HepG2 (cell line): Measurements from ENCODE around the gene MARCO. TPM values are rescaled to one million over a fixed set of nuclear protein-coding genes. Genes with fewer than 3 reads are reported as not detected.

Experiments
- ATAC-seq: fragments of 200-7000 bp; cut with Tn5 transposase; 3 replicates; pipeline ENCODE4 v1.9.1; 2020; ENCODE audit warnings: mild to moderate bottlenecking, moderate library complexity
- BruUV-seq: library from RNA; stranded (reverse); fragments of 400-500 nt; replicated peaks from 2 replicates; lab custom pipeline; 2021; lab: Mats Ljungman, UMichigan
- CTCF ChIA-PET: fragments of 300-600 bp; formaldehyde crosslinking; extraction: SDS; loops from one replicate; lab custom pipeline; 2021; ENCODE audit warnings: low total read pairs, inconsistent platforms, low intra/inter-chr PET ratio; lab: Yijun Ruan, JAX
- POLR2A ChIA-PET: fragments of 350-600 bp; sonication (Branson Sonifier 250); formaldehyde crosslinking; loops from one replicate; lab custom pipeline; 2020; ENCODE audit warnings: antibody characterized with exemption, inconsistent platforms; lab: Yijun Ruan, JAX
- DNase-seq: peaks from one replicate; pipeline ENCODE4 v3.0.0-alpha.2; 2015; ENCODE audit warnings: low spot score
- FAIRE-seq: peaks from 3 replicates; lab custom pipeline; 2011; peaks lifted over from hg19 to GRCh38; lab: Jason Lieb, UNC
- H2AFZ ChIP-seq: one replicate; pipeline ENCODE4 v1.6.1; 2011; ENCODE audit warnings: low read length, inconsistent platforms
- H3K27ac ChIP-seq: fragments of 300-600 bp; 3 replicates; pipeline ENCODE4 v1.8.0; 2011; ENCODE audit warnings: mixed run types, mild to moderate bottlenecking, mixed read lengths, low read length, inconsistent platforms; ENCODE audit not compliant: insufficient read depth; ENCODE audit errors: extremely low read length
- H3K27me3 ChIP-seq, 2 experiments: fragments of 200-600 bp in 1 of 2; 2 replicates in 1 of 2; 3 replicates in 1 of 2; pipeline versions ENCODE4 v1.6.0 to v1.8.0; 2011; ENCODE audit warnings: low read length in 2 of 2, mild to moderate bottlenecking in 2 of 2, moderate library complexity in 2 of 2, inconsistent platforms in 1 of 2; ENCODE audit not compliant: insufficient read depth in 2 of 2, control insufficient read depth in 1 of 2
- H3K36me3 ChIP-seq, 2 experiments: fragments of 200-600 bp in 1 of 2; replicated peaks in 1 of 2; 2 replicates in 1 of 2; 3 replicates in 1 of 2; pipeline versions ENCODE4 v1.5.1 to v1.8.0; 2011; ENCODE audit warnings: low read length in 2 of 2, inconsistent platforms in 1 of 2; ENCODE audit not compliant: insufficient read depth in 2 of 2, control insufficient read depth in 1 of 2
- H3K4me1 ChIP-seq: 2 replicates; pipeline ENCODE4 v1.5.1; 2012; ENCODE audit warnings: low read length, inconsistent platforms; ENCODE audit not compliant: insufficient read depth
- H3K4me2 ChIP-seq: 2 replicates; pipeline ENCODE4 v1.6.0; 2011; ENCODE audit warnings: low read depth, low read length, inconsistent platforms
- H3K4me3 ChIP-seq, 3 experiments: fragments of 200-600 bp in 1 of 3; sonication (generic), shearing (Covaris generic) in 1 of 3; replicated peaks in 1 of 3; 2 replicates each; pipeline ENCODE4 v1.5.1; 2011 to 2016; ENCODE audit warnings: low read length in 3 of 3, inconsistent platforms in 2 of 3, low read depth in 2 of 3, mild to moderate bottlenecking in 2 of 3, control low read depth in 1 of 3, mixed read lengths in 1 of 3; ENCODE audit not compliant: insufficient read depth in 1 of 3
- H3K79me2 ChIP-seq: one replicate; pipeline ENCODE4 v1.6.1; 2011; ENCODE audit warnings: low read length, inconsistent platforms; ENCODE audit not compliant: insufficient read depth
- H3K9ac ChIP-seq: 2 replicates; pipeline ENCODE4 v1.6.0; 2011; ENCODE audit warnings: mild to moderate bottlenecking, low read depth, low read length, inconsistent platforms; ENCODE audit not compliant: insufficient read depth
- H3K9me3 ChIP-seq: 2 replicates; pipeline ENCODE4 v1.5.1; 2012; ENCODE audit warnings: mild to moderate bottlenecking, low read length
- H4K20me1 ChIP-seq: 2 replicates; pipeline ENCODE4 v1.6.0; 2011; ENCODE audit warnings: inconsistent platforms, mild to moderate bottlenecking, low read length, moderate library complexity; ENCODE audit not compliant: insufficient read depth
- ADNP ChIP-seq: sonication (generic); formaldehyde crosslinking; IDR thresholded peaks from 2 replicates; pipeline ENCODE4 v1.4.0; 2020; ENCODE audit warnings: missing genetic modification reagents
- CBX5 ChIP-seq: sonication (generic); formaldehyde crosslinking; IDR thresholded peaks from 2 replicates; pipeline ENCODE4 v1.4.0; 2020; ENCODE audit warnings: missing genetic modification reagents, borderline replicate concordance
- FOSL2 ChIP-seq: sonication (generic); formaldehyde crosslinking; IDR thresholded peaks from 2 replicates; pipeline ENCODE4 v1.4.0; 2020; ENCODE audit warnings: missing genetic modification reagents
- KMT2A ChIP-seq: sonication (generic); formaldehyde crosslinking; IDR thresholded peaks from 2 replicates; pipeline ENCODE4 v1.4.0; 2020; ENCODE audit warnings: missing genetic modification reagents
- NFKB2 ChIP-seq: sonication (generic); formaldehyde crosslinking; IDR thresholded peaks from 2 replicates; pipeline ENCODE4 v1.4.0; 2020; ENCODE audit warnings: missing genetic modification reagents, borderline replicate concordance
- TARDBP ChIP-seq: sonication (generic); formaldehyde crosslinking; IDR thresholded peaks from 2 replicates; pipeline ENCODE4 v1.8.0; 2022; ENCODE audit warnings: mild to moderate bottlenecking, missing genetic modification reagents
- TEAD3 ChIP-seq: optimal IDR thresholded peaks from 2 replicates; pipeline ENCODE3; 2016; ENCODE audit warnings: borderline replicate concordance
- ZNF354B ChIP-seq: sonication (generic); formaldehyde crosslinking; IDR thresholded peaks from 2 replicates; pipeline ENCODE4 v1.8.0; 2022; ENCODE audit warnings: mild to moderate bottlenecking, missing genetic modification reagents
- ZNF614 ChIP-seq: IDR thresholded peaks from 2 replicates; pipeline ENCODE4 v1.6.1; 2018; ENCODE audit warnings: missing biosample characterization, missing genetic modification reagents, inconsistent platforms, borderline replicate concordance
- WGBS: methylation state at CpG from one replicate; pipeline ENCODE4 v1.1.6; 2017; ENCODE audit warnings: low lambda C conversion rate; 5-methylcytosine and 5-hydroxymethylcytosine counted together
- in situ Hi-C: cut with HindIII; loops from 2 replicates; pipeline ENCODE4 v1.10.0; 2017; ENCODE audit warnings: low pct_unique_long_range_greater_than_20kb; ENCODE audit not compliant: extremely low pct_ligation_motif_present
- intact Hi-C: fragments of 100-400 bp; cut with micrococcal nuclease; formaldehyde crosslinking; loops from one replicate; pipeline ENCODE4 v1.10.0; 2022; ENCODE audit not compliant: unreplicated experiment
- polyA plus RNA-seq, 8 experiments: library from polyadenylated mRNA; depleted of rRNA in 3 of 8; stranded (reverse) in 7 of 8; unstranded in 1 of 8; fragments of >200 nt; fragmentation: Illumina TruSeq in 4 of 8; extraction: Trizol in 4 of 8; gene quantifications; 2 replicates each; pipeline versions ENCODE4 v1.2.1 to v1.2.3, GENCODE V29; 2011 to 2016; ENCODE audit warnings: low read depth in 4 of 8, missing spikeins in 1 of 8, mixed read lengths in 1 of 8; ENCODE audit not compliant: insufficient read depth in 1 of 8
- total RNA-seq, 5 experiments: library from RNA; depleted of rRNA; stranded (reverse); fragments of >200 nt; fragmentation: Illumina TruSeq; extraction: Trizol; gene quantifications; 2 replicates each; pipeline ENCODE4 v1.2.3, GENCODE V29; 2016; ENCODE audit warnings: low read depth in 1 of 5
- TF ChIP-seq, protein P1 (sequence below): sonication (generic); formaldehyde crosslinking; IDR thresholded peaks from 2 replicates; pipeline ENCODE4 v1.8.1; 2023; ENCODE audit warnings: mild to moderate bottlenecking, missing genetic modification reagents
- TF ChIP-seq, protein P2 (sequence below): IDR thresholded peaks from 2 replicates; pipeline ENCODE4 v1.6.1; 2016; ENCODE audit warnings: missing biosample characterization, missing genetic modification reagents, low read depth
- TF ChIP-seq, protein P3 (sequence below): sonication (generic); formaldehyde crosslinking; IDR thresholded peaks from 2 replicates; pipeline ENCODE4 v1.5.1; 2020; ENCODE audit warnings: missing genetic modification reagents, mild to moderate bottlenecking, borderline replicate concordance
- TF ChIP-seq, protein P4 (sequence below): sonication (generic); formaldehyde crosslinking; IDR thresholded peaks from one replicate; pipeline ENCODE4 v1.5.1; 2020; ENCODE audit warnings: mild to moderate bottlenecking, missing genetic modification reagents; ENCODE audit errors: not compliant biosample characterization

MARCO gene
- total and polyA plus RNA-seq, 2 of the 13 experiments (the other 11 are each of a cell fraction or from before 2014, with no cell fraction given) = not detected

- no peaks in the 10 kb centered on the region for H3K79me2 ChIP-seq
- no peak overlapping the region for H3K4me2 ChIP-seq
- intact Hi-C loops = no loop called here
- H3K9ac ChIP-seq = no peak overlapping the region
- ChIA-PET CTCF (no interaction called here), POLR2A (no interaction called here)
- no peaks in the 10 kb centered on the region for H4K20me1 ChIP-seq
- H3K36me3 ChIP-seq = no peaks in the 10 kb centered on the region
- no peak overlapping the region for H3K27ac ChIP-seq
- DNase-seq (no peak), FAIRE-seq (no peak), ATAC-seq (no peak)
- no peak overlapping the region for H3K4me3 ChIP-seq
- WGBS = 8% methylated on average over 3 of the region's 3 CpGs
- in situ Hi-C loops = no loop called here
- no peak overlapping the region for H2AFZ ChIP-seq
- H3K9me3 ChIP-seq = no peaks in the 10 kb centered on the region
- BruUV-seq = no TSS peak
- no peaks in the 10 kb centered on the region for H3K4me1 ChIP-seq
- 0 out of 5 replicates have a peak, but pooled peaks cover 0 to 14% of the 10 kb centered on the region in 2 experiments for H3K27me3 ChIP-seq
- TF ChIP-seq FOSL2 (no peak), KMT2A (no peak), ADNP (CRISPR knock-in tag) (no peak), TEAD3 (CRISPR knock-in tag) (no peak), NFKB2 (CRISPR knock-in tag) (no peak), ZNF354B (CRISPR knock-in tag) (no peak), CBX5 (CRISPR knock-in tag) (no peak), ZNF614 (CRISPR knock-in tag) (no peak), TARDBP (CRISPR knock-in tag) (no peak)
- TF ChIP-seq, protein P1, sequence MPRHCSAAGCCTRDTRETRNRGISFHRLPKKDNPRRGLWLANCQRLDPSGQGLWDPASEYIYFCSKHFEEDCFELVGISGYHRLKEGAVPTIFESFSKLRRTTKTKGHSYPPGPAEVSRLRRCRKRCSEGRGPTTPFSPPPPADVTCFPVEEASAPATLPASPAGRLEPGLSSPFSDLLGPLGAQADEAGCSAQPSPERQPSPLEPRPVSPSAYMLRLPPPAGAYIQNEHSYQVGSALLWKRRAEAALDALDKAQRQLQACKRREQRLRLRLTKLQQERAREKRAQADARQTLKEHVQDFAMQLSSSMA (CRISPR knock-in tag) = no peak
- TF ChIP-seq, protein P2, sequence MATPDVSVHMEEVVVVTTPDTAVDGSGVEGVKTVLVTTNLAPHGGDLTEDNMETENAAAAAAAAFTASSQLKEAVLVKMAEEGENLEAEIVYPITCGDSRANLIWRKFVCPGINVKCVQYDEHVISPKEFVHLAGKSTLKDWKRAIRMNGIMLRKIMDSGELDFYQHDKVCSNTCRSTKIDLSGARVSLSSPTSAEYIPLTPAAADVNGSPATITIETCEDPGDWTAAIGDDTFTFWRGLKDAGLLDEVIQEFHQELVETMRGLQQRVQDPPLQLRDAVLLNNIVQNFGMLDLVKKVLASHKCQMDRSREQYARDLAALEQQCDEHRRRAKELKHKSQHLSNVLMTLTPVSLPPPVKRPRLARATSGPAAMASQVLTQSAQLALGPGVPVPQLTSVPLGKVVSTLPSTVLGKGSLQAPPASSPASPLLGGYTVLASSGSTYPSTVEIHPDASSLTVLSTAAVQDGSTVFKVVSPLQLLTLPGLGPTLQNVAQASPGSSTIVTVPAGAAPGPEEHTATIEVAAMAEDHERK (CRISPR knock-in tag) = no peak
- TF ChIP-seq, protein P3, sequence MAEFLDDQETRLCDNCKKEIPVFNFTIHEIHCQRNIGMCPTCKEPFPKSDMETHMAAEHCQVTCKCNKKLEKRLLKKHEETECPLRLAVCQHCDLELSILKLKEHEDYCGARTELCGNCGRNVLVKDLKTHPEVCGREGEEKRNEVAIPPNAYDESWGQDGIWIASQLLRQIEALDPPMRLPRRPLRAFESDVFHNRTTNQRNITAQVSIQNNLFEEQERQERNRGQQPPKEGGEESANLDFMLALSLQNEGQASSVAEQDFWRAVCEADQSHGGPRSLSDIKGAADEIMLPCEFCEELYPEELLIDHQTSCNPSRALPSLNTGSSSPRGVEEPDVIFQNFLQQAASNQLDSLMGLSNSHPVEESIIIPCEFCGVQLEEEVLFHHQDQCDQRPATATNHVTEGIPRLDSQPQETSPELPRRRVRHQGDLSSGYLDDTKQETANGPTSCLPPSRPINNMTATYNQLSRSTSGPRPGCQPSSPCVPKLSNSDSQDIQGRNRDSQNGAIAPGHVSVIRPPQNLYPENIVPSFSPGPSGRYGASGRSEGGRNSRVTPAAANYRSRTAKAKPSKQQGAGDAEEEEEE (CRISPR knock-in tag) = no peak
- TF ChIP-seq, protein P4, sequence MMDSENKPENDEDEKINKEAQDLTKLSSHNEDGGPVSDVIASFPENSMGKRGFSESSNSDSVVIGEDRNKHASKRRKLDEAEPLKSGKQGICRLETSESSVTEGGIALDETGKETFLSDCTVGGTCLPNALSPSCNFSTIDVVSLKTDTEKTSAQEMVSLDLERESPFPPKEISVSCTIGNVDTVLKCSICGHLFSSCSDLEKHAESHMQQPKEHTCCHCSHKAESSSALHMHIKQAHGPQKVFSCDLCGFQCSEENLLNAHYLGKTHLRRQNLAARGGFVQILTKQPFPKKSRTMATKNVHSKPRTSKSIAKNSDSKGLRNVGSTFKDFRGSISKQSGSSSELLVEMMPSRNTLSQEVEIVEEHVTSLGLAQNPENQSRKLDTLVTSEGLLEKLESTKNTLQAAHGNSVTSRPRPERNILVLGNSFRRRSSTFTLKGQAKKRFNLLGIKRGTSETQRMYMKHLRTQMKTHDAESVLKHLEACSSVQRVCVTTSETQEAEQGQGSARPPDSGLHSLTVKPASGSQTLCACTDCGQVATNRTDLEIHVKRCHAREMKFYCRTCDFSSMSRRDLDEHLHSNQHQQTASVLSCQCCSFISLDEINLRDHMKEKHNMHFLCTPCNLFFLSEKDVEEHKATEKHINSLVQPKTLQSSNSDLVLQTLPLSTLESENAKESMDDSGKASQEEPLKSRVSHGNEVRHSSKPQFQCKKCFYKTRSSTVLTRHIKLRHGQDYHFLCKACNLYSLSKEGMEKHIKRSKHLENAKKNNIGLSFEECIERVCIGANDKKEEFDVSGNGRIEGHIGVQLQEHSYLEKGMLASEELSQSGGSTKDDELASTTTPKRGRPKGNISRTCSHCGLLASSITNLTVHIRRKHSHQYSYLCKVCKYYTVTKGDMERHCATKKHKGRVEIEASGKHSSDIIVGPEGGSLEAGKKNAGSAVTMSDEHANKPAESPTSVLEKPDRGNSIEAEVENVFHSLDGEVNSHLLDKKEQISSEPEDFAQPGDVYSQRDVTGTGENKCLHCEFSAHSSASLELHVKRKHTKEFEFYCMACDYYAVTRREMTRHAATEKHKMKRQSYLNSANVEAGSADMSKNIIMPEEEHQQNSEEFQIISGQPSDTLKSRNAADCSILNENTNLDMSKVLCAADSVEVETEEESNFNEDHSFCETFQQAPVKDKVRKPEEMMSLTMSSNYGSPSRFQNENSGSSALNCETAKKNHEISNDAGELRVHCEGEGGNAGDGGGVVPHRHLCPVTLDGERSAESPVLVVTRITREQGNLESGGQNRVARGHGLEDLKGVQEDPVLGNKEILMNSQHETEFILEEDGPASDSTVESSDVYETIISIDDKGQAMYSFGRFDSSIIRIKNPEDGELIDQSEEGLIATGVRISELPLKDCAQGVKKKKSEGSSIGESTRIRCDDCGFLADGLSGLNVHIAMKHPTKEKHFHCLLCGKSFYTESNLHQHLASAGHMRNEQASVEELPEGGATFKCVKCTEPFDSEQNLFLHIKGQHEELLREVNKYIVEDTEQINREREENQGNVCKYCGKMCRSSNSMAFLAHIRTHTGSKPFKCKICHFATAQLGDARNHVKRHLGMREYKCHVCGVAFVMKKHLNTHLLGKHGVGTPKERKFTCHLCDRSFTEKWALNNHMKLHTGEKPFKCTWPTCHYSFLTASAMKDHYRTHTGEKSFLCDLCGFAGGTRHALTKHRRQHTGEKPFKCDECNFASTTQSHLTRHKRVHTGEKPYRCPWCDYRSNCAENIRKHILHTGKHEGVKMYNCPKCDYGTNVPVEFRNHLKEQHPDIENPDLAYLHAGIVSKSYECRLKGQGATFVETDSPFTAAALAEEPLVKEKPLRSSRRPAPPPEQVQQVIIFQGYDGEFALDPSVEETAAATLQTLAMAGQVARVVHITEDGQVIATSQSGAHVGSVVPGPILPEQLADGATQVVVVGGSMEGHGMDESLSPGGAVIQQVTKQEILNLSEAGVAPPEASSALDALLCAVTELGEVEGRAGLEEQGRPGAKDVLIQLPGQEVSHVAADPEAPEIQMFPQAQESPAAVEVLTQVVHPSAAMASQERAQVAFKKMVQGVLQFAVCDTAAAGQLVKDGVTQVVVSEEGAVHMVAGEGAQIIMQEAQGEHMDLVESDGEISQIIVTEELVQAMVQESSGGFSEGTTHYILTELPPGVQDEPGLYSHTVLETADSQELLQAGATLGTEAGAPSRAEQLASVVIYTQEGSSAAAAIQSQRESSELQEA (CRISPR knock-in tag) = no peak
Measured at GRCh38 chr2:118982039-118982438, 40.0 kb downstream of the MARCO start.
